Suprapubic skin (tissue), 3 donors: ENCODE data around the gene CACNA1H.

Experiments used
- CTCF ChIP-seq, 2 donors: fragments of 200-600 bp in 1 of 2; fragments of 450-650 bp in 1 of 2; sonication (generic) in 1 of 2; IDR thresholded peaks; one replicate each; pipeline ENCODE4 v1.5.1; 2016 to 2019; ENCODE audit warnings: antibody characterized with exemption in 2 of 2, mild to moderate bottlenecking in 1 of 2, moderate library complexity in 1 of 2
- POLR2A ChIP-seq, 2 donors: fragments of 450-650 bp; IDR thresholded peaks; one replicate each; pipeline ENCODE4 v1.6.1; 2017; ENCODE audit warnings: antibody characterized with exemption in 2 of 2, mild to moderate bottlenecking in 2 of 2, moderate library complexity in 2 of 2

GRCh38 chr16:1167276-1168107 lies 14.6 kb downstream of the CACNA1H start:
- no peak for TF ChIP-seq CTCF (IDR thresholded peaks at IDR 0.05)
- no peak for TF ChIP-seq POLR2A (IDR thresholded peaks at IDR 0.05)
